NCI-H1105 (cell line): ENCODE results near the gene NR5A1.

Experiments
- DNase-seq: peaks from one replicate; lab custom pipeline; 2025; lab: John Stamatoyannopoulos, UW

Gene NR5A1

DNA sequence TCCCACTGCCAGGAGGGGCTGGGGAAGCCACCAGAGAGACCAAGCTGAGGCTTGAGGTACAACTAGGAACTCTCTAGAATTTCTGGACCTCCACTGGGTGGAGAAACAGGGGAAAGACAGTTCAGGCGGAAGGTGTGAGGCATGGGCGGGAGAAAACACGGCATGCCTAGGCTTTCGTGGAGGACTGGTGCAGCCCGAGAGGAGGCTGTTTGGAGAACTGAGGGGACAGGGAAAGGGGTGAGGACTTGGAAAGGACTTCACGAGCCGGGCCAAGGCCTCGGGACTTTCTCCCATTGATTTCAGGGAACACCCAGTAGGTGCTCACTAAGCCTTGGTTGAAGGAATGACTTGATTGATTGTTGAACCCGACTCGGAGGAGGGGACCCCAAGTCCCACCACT lies 66.4 kb downstream of the NR5A1 start:
- no peak for DNase-seq

DNA sequence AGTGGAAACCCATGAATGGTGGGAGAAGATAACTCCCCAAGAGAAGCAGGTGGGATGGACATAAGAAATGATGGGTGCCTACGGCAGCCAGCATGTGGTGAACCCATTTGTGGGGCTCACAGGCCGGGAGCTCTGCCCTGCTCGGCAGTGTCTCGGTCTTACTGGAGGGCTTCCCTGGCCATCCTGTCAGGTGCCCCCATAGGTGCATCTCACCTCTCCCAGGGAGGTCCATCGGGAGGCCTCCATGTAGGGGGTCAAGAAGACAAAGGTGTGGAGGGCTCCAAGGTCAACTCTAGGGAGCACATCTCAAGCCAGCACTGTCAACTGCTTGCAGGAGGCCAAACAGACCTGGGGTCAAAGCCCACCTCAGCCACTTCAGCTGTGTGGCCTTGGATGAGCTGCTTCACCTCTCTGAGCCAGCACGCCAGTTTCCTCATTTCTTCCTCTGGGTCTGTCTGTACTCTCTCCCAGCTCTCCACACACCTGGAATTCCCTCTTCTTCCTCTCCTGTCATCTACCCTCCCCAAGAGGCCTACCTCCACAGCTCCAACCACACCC lies 67.4 kb downstream of the NR5A1 start:
- no peak for DNase-seq

DNA sequence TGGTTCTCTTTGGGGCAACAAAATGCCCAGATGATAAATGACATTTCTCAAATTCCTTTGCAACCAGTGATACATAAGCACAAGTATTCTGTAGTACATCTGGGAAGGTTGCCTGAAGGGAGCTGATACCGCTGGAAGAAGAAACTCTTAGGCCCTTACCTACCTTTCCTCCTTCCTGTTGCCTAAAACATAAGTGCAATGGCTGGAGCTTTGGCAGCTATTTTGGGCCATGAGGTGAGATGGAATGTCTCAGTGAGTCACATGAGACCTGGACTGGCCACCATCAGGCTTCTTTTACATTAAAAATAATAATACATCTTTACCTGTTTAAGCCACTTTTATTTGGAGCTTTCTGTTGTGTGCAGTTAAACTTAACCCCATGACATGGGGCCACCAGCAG lies 68.1 kb downstream of the NR5A1 start:
- no peak for DNase-seq

GRCh38 chr9:124438091-124438490 lies 69.1 kb downstream of the NR5A1 start:
- no peak for DNase-seq

DNA sequence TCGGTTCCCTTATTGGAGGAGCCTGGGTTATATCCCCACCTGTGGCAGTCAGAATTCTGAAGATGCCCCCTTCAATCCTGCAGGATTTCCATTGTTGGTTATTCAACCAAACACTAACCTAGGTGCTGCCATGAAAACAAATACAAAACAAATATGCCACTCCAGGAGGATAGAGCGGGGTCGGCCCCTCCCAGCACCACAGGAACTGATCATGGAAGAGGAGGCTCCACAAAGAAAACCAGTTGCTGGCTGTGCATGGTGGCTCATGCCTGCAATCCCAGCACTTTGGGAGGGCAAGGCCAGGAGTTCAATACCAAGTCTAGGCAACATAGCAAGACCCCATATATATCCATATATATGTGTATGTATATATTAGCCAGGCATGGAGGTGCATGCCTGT lies 70.1 kb downstream of the NR5A1 start:
- DNase-seq = no peak

GRCh38 chr9:124436320-124436719 lies 70.9 kb downstream of the NR5A1 start:
- no peak for DNase-seq
